Astrocyte (in vitro differentiated cells and primary cell): ENCODE data around the gene PARP4. TPM values are rescaled to one million over a fixed set of nuclear protein-coding genes. Genes with fewer than 3 reads are reported as not detected.

ENCODE experiments used
- DNase-seq: peaks from one replicate; pipeline ENCODE4 v3.0.0-alpha.2; 2010; ENCODE audit warnings: low read depth
- FAIRE-seq: peaks from 2 replicates; lab custom pipeline; 2011; peaks lifted over from hg19 to GRCh38; lab: Jason Lieb, UNC
- H2AFZ ChIP-seq: 2 replicates; pipeline ENCODE4 v1.6.0; 2012; ENCODE audit warnings: low read depth, low read length, inconsistent platforms
- H3K27ac ChIP-seq: 2 replicates; pipeline ENCODE4 v1.5.1; 2011; ENCODE audit warnings: low read depth, low read length, inconsistent platforms
- H3K27me3 ChIP-seq: 2 replicates; pipeline ENCODE4 v1.6.0; 2011; ENCODE audit warnings: low read length, inconsistent platforms; ENCODE audit not compliant: insufficient read depth
- H3K36me3 ChIP-seq: 2 replicates; pipeline ENCODE4 v1.5.1; 2011; ENCODE audit warnings: low read length, inconsistent platforms; ENCODE audit not compliant: insufficient read depth
- H3K4me1 ChIP-seq: 2 replicates; pipeline ENCODE4 v1.5.1; 2011; ENCODE audit warnings: low read length, inconsistent platforms; ENCODE audit not compliant: insufficient read depth
- H3K4me2 ChIP-seq: 2 replicates; pipeline ENCODE4 v1.6.0; 2012; ENCODE audit warnings: low read length, inconsistent platforms
- H3K4me3 ChIP-seq: 2 replicates; pipeline ENCODE4 v1.5.1; 2011; ENCODE audit warnings: low read depth, mild to moderate bottlenecking, low read length, inconsistent platforms; ENCODE audit not compliant: insufficient read depth
- H3K79me2 ChIP-seq: 2 replicates; pipeline ENCODE4 v1.6.0; 2012; ENCODE audit warnings: mild to moderate bottlenecking, low read length, inconsistent platforms; ENCODE audit not compliant: insufficient read depth
- H3K9ac ChIP-seq: 2 replicates; pipeline ENCODE4 v1.6.0; 2012; ENCODE audit warnings: mild to moderate bottlenecking, low read length, inconsistent platforms
- H3K9me3 ChIP-seq: 2 replicates; pipeline ENCODE4 v1.5.1; 2012; ENCODE audit warnings: low read depth, mild to moderate bottlenecking, low read length, inconsistent platforms; ENCODE audit not compliant: insufficient read depth
- H4K20me1 ChIP-seq: 2 replicates; pipeline ENCODE4 v1.6.0; 2012; ENCODE audit warnings: low read length, inconsistent platforms; ENCODE audit not compliant: insufficient read depth
- H3K27ac Mint-ChIP-seq: one replicate; pipeline ENCODE4 v1.8.0; 2021; ENCODE audit warnings: mild to moderate bottlenecking, mixed read lengths; ENCODE audit not compliant: unreplicated experiment
- H3K27me3 Mint-ChIP-seq: one replicate; pipeline ENCODE4 v1.8.0; 2021; ENCODE audit warnings: low read depth, mixed read lengths; ENCODE audit not compliant: unreplicated experiment
- H3K36me3 Mint-ChIP-seq: one replicate; pipeline ENCODE4 v1.8.0; 2021; ENCODE audit warnings: low read depth, mixed read lengths; ENCODE audit not compliant: unreplicated experiment
- H3K4me1 Mint-ChIP-seq: one replicate; pipeline ENCODE4 v1.8.0; 2021; ENCODE audit warnings: low read depth, mixed read lengths; ENCODE audit not compliant: unreplicated experiment
- H3K4me3 Mint-ChIP-seq: one replicate; pipeline ENCODE4 v1.8.0; 2021; ENCODE audit warnings: mild to moderate bottlenecking, moderate library complexity, mixed read lengths; ENCODE audit not compliant: unreplicated experiment
- H3K9me3 Mint-ChIP-seq: one replicate; pipeline ENCODE4 v1.8.0; 2021; ENCODE audit warnings: mild to moderate bottlenecking, mixed read lengths; ENCODE audit not compliant: unreplicated experiment
- EZH2 ChIP-seq: IDR thresholded peaks from 2 replicates; pipeline ENCODE4 v1.6.1; 2012; ENCODE audit warnings: mild to moderate bottlenecking, low read length, inconsistent platforms; ENCODE audit not compliant: insufficient read depth
- total RNA-seq: library from RNA; stranded (reverse); gene quantifications from 2 replicates; pipeline ENCODE4 v1.2.1, GENCODE V29; 2021
- TF ChIP-seq, protein P1 (sequence below): IDR thresholded peaks from 2 replicates; pipeline ENCODE4 v1.5.1; 2011; ENCODE audit warnings: low read depth, mild to moderate bottlenecking, inconsistent platforms, low read length, moderate library complexity; ENCODE audit not compliant: insufficient read depth

Gene PARP4
- total RNA-seq, 1 donor from 2014 or later = 59.1 TPM

DNA sequence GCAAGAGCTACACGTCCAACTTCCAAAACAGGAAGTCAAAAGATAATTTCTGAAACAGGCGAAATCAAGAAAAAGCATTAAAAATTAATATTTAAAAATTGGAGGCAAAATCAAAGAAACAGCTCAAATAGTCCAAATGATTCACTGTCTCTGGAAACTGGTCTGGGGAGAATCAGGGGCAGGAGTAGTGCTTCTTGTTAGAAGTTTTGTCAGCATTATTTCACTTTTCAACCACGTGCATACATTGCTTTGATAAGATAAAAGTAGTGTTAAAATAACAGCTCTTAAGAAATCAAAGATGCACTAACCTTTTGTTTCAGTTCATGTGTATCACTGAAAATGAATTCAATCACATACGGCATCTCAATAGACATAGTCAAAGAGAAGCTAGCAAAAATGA is 53.8 kb downstream of the PARP4 start:
- no peak overlapping the region for H3K4me2 ChIP-seq
- H3K9me3 ChIP-seq = no peaks in the 10 kb centered on the region
- H3K79me2 ChIP-seq = no peaks in the 10 kb centered on the region
- no peak overlapping the region for H3K4me3 ChIP-seq
- no peak for FAIRE-seq
- no peaks in the 10 kb centered on the region for H3K27me3 Mint-ChIP-seq
- peaks cover 41% of the 10 kb centered on the region for H3K36me3 ChIP-seq
- H3K4me1 ChIP-seq = no peaks in the 10 kb centered on the region
- H3K27ac ChIP-seq = no peak overlapping the region
- H3K9ac ChIP-seq = no peak overlapping the region
- H3K36me3 Mint-ChIP-seq = peaks cover 12% of the 10 kb centered on the region
- TF ChIP-seq, protein P1, sequence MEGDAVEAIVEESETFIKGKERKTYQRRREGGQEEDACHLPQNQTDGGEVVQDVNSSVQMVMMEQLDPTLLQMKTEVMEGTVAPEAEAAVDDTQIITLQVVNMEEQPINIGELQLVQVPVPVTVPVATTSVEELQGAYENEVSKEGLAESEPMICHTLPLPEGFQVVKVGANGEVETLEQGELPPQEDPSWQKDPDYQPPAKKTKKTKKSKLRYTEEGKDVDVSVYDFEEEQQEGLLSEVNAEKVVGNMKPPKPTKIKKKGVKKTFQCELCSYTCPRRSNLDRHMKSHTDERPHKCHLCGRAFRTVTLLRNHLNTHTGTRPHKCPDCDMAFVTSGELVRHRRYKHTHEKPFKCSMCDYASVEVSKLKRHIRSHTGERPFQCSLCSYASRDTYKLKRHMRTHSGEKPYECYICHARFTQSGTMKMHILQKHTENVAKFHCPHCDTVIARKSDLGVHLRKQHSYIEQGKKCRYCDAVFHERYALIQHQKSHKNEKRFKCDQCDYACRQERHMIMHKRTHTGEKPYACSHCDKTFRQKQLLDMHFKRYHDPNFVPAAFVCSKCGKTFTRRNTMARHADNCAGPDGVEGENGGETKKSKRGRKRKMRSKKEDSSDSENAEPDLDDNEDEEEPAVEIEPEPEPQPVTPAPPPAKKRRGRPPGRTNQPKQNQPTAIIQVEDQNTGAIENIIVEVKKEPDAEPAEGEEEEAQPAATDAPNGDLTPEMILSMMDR = no peak
- TF ChIP-seq EZH2 = no peak
- no peak for DNase-seq
- H4K20me1 ChIP-seq = no peaks in the 10 kb centered on the region
- H3K27ac Mint-ChIP-seq = no peak overlapping the region
- no peak overlapping the region for H2AFZ ChIP-seq
- no peak overlapping the region for H3K4me3 Mint-ChIP-seq
- H3K4me1 Mint-ChIP-seq = peaks cover 8% of the 10 kb centered on the region
- no peaks in the 10 kb centered on the region for H3K9me3 Mint-ChIP-seq
- no peaks in the 10 kb centered on the region for H3K27me3 ChIP-seq

DNA sequence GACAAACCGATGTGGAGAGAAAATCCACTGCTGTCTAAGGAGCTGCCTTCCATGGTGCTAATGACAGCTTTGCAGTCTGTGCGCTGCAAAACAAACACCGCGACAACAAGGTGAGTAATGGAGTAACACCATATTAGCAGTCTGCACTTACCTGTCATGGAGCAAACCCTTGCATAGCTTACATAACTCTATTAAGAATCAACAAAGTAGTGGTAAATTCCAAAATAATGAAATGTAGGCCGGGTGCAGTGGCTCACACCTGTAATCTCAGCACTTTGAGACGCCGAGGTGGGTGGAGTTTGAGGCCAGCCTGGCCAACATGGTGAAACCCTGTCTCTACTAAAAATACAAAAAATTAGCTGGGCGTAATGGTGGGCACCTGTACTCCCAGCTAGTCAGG is 56.2 kb downstream of the PARP4 start:
- Mint-ChIP-seq H3K9me3 (no peaks in the 10 kb centered on the region), H3K36me3 (peaks cover 13% of the 10 kb centered on the region), H3K4me1 (peaks cover 8% of the 10 kb centered on the region), H3K27ac (no peak overlapping the region), H3K27me3 (no peaks in the 10 kb centered on the region), H3K4me3 (no peak overlapping the region)
- TF ChIP-seq EZH2 = no peak
- TF ChIP-seq, protein P1 = no peak
- H3K4me2 ChIP-seq = no peak overlapping the region
- no peak overlapping the region for H3K27ac ChIP-seq
- no peaks in the 10 kb centered on the region for H3K9me3 ChIP-seq
- H3K4me1 ChIP-seq = no peaks in the 10 kb centered on the region
- DNase-seq = no peak
- no peaks in the 10 kb centered on the region for H3K27me3 ChIP-seq
- FAIRE-seq = no peak
- H3K9ac ChIP-seq = no peak overlapping the region
- H3K4me3 ChIP-seq = no peak overlapping the region
- no peak overlapping the region for H2AFZ ChIP-seq
- no peaks in the 10 kb centered on the region for H4K20me1 ChIP-seq
- H3K36me3 ChIP-seq = peaks cover 45% of the 10 kb centered on the region
- H3K79me2 ChIP-seq = no peaks in the 10 kb centered on the region

DNA sequence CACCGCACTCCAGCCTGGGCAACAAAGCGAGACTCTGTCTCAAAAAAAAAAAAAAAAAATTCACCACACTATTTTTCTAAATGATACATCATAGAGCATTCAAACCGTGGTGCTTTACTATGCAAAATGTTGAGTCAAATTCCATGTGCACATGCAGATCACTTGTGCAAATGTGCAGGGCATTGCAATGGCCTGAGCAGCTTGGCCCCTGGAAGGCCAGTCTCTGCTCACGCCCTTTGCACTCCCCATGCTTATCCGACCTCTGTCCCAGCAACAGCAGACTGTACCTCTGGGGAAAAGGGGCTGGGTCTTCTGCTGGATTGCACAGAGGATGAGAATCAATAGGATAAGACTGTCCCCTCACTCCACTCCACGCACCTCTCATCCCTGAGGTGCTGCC is 58.5 kb downstream of the PARP4 start:
- DNase-seq (no peak), FAIRE-seq (no peak)
- Histone ChIP-seq H3K9me3 (no peaks in the 10 kb centered on the region), H3K27ac (no peak overlapping the region), H3K4me2 (no peak overlapping the region), H4K20me1 (no peaks in the 10 kb centered on the region), H3K36me3 (peaks cover 44% of the 10 kb centered on the region), H3K4me1 (no peaks in the 10 kb centered on the region), H3K4me3 (no peak overlapping the region), H3K9ac (no peak overlapping the region), H2AFZ (no peak overlapping the region), H3K79me2 (no peaks in the 10 kb centered on the region), H3K27me3 (no peaks in the 10 kb centered on the region)
- Mint-ChIP-seq H3K27ac (no peak overlapping the region), H3K27me3 (no peaks in the 10 kb centered on the region), H3K36me3 (peaks cover 19% of the 10 kb centered on the region), H3K4me3 (no peak overlapping the region), H3K9me3 (no peaks in the 10 kb centered on the region), H3K4me1 (peaks cover 2% of the 10 kb centered on the region)
- TF ChIP-seq, protein P1 = no peak
- TF ChIP-seq EZH2 = no peak
